HG03521 (cell line): ENCODE results near the gene EIF3A.

ENCODE experiments used
- ATAC-seq: cut with Tn5 transposase; IDR thresholded peaks from one replicate; pipeline ENCODE4 v1.9.1; 2021; ENCODE audit warnings: mild to moderate bottlenecking, moderate library complexity; ENCODE audit not compliant: unreplicated experiment

The EIF3A gene

GRCh38 chr10:119022846-119023552 is 57.6 kb downstream of the EIF3A start:
- no peak for ATAC-seq

GRCh38 chr10:119020627-119020946 is 60.0 kb downstream of the EIF3A start:
- no peak for ATAC-seq

GRCh38 chr10:119007211-119007574 is 73.4 kb downstream of the EIF3A start:
- ATAC-seq: no peak

- ATAC-seq: no peak
Measured at GRCh38 chr10:119006451-119007210, 74.0 kb downstream of the EIF3A start.

- ATAC-seq: no peak
Measured at GRCh38 chr10:119005362-119006043, 75.1 kb downstream of the EIF3A start.

GRCh38 chr10:119003572-119004289 is 76.9 kb downstream of the EIF3A start:
- no peak for ATAC-seq

GRCh38 chr10:119001717-119002500 is 78.7 kb downstream of the EIF3A start:
- no peak for ATAC-seq

GRCh38 chr10:118998183-118998582 is 82.4 kb downstream of the EIF3A start:
- no peak for ATAC-seq

- ATAC-seq: no peak
Measured at GRCh38 chr10:118997379-118997778, 83.2 kb downstream of the EIF3A start.

GRCh38 chr10:118995739-118996138 is 84.9 kb downstream of the EIF3A start:
- ATAC-seq: no peak

GRCh38 chr10:118994321-118994720 is 86.3 kb downstream of the EIF3A start:
- ATAC-seq: no peak

GRCh38 chr10:118993214-118993613 is 87.4 kb downstream of the EIF3A start:
- no peak for ATAC-seq

- no peak for ATAC-seq
Measured at GRCh38 chr10:118992496-118992895, 88.1 kb downstream of the EIF3A start.

- ATAC-seq: no peak
Measured at GRCh38 chr10:118990326-118990725, 90.3 kb downstream of the EIF3A start.

GRCh38 chr10:118986815-118987790 is 93.5 kb downstream of the EIF3A start:
- peak; percentile 82 for ATAC-seq

- no peak for ATAC-seq
Measured at GRCh38 chr10:118985576-118985975, 95.0 kb downstream of the EIF3A start.
